ENCODE measurements around the gene BRAF. TPM values are rescaled to one million over a fixed set of nuclear protein-coding genes. Genes with fewer than 3 reads are reported as not detected.

BRAF gene
- total RNA-seq, 3 donors from 2014 or later (not counting 1 experiment from before 2014, with no cell fraction given) = 54.3 to 67.7 (median 64.1) TPM

DNA sequence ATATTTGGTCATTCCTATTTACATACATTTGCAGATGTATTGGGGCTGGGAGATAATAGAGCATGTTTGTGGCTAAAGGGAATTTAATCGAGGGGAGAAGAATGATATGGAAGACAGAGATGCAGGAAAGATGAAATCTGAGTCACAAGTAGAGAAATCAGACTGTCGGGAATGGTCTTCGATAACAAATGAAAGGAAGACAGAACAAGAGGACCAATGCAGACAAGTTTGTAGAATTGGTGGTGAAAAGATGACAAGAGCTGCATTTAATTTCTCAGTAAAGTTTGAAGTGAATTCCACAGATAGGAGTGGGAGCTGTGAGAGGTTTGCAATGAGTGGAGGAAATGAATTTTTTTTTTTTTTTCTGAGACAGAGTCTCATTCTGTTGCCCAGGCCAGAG is 60.0 kb downstream of the BRAF start:
- Mint-ChIP-seq H3K36me3 (no peaks in the 10 kb centered on the region), H3K27ac (no peak overlapping the region), H3K27me3 (ENCODE audit: low read depth in 2 of 2) (no peaks in the 10 kb centered on the region), H3K9me3 (no peaks in the 10 kb centered on the region), H3K4me3 (no peak overlapping the region), H3K4me1 (peaks cover 45% of the 10 kb centered on the region in 2 donors)
- H3K4me1 ChIP-seq (ENCODE audit: control insufficient read depth, insufficient read depth, low read length) = no peaks in the 10 kb centered on the region
- TF ChIP-seq, protein P1, sequence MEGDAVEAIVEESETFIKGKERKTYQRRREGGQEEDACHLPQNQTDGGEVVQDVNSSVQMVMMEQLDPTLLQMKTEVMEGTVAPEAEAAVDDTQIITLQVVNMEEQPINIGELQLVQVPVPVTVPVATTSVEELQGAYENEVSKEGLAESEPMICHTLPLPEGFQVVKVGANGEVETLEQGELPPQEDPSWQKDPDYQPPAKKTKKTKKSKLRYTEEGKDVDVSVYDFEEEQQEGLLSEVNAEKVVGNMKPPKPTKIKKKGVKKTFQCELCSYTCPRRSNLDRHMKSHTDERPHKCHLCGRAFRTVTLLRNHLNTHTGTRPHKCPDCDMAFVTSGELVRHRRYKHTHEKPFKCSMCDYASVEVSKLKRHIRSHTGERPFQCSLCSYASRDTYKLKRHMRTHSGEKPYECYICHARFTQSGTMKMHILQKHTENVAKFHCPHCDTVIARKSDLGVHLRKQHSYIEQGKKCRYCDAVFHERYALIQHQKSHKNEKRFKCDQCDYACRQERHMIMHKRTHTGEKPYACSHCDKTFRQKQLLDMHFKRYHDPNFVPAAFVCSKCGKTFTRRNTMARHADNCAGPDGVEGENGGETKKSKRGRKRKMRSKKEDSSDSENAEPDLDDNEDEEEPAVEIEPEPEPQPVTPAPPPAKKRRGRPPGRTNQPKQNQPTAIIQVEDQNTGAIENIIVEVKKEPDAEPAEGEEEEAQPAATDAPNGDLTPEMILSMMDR (IDR thresholded peaks at IDR 0.05) = no peak
- no peak overlapping the region for H3K4me3 ChIP-seq (ENCODE audit: low read length)
- DNase-seq (no peak), ATAC-seq (no peak)
- no peaks in the 10 kb centered on the region for H3K27me3 ChIP-seq (ENCODE audit: control insufficient read depth, insufficient read depth, low read length)
- WGBS (ENCODE audit: insufficient coverage) = 99% methylated on average over 3 of the region's 3 CpGs
- no peak overlapping the region for H3K27ac ChIP-seq (ENCODE audit: low read length)
- intact Hi-C loops (cut with micrococcal nuclease) = no loop called here
- no peaks in the 10 kb centered on the region for H3K36me3 ChIP-seq (ENCODE audit: control insufficient read depth, insufficient read depth, low read length)
- no peaks in the 10 kb centered on the region for H3K9me3 ChIP-seq (ENCODE audit: control insufficient read depth, insufficient read depth, low read length)

DNA sequence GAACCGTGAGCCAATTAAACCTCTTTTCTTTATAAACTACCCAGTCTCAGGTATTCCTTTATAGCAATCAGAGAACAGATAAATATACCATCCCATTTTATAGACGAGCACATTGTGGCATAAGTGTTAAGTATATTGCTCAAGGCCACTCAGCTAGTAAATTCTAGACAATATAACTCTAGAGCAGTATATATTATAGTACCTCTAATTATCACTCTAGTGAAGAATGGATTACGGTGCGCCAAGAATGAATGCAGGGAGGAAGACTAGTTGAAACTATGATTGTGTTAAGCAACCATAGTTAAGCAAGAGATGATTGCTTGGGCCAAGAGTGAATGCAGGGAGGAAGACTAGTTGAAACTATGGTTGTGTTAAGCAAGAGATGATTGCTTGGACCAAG is 60.9 kb downstream of the BRAF start:
- Mint-ChIP-seq H3K4me1 (peaks cover 40 to 41% of the 10 kb centered on the region in 2 donors), H3K9me3 (no peaks in the 10 kb centered on the region), H3K4me3 (no peak overlapping the region), H3K27ac (no peak overlapping the region), H3K36me3 (no peaks in the 10 kb centered on the region), H3K27me3 (ENCODE audit: low read depth in 2 of 2) (no peaks in the 10 kb centered on the region)
- Histone ChIP-seq H3K9me3 (ENCODE audit: control insufficient read depth, insufficient read depth, low read length) (no peaks in the 10 kb centered on the region), H3K4me1 (ENCODE audit: control insufficient read depth, insufficient read depth, low read length) (no peaks in the 10 kb centered on the region), H3K27ac (ENCODE audit: low read length) (no peak overlapping the region), H3K27me3 (ENCODE audit: control insufficient read depth, insufficient read depth, low read length) (no peaks in the 10 kb centered on the region), H3K36me3 (ENCODE audit: control insufficient read depth, insufficient read depth, low read length) (no peaks in the 10 kb centered on the region), H3K4me3 (ENCODE audit: low read length) (no peak overlapping the region)
- intact Hi-C loops (cut with micrococcal nuclease) = no loop called here
- TF ChIP-seq, protein P1 (IDR thresholded peaks at IDR 0.05) = no peak
- WGBS (ENCODE audit: insufficient coverage) = 94% methylated on average over 3 of the region's 4 CpGs
- ATAC-seq (no peak), DNase-seq (no peak)

DNA sequence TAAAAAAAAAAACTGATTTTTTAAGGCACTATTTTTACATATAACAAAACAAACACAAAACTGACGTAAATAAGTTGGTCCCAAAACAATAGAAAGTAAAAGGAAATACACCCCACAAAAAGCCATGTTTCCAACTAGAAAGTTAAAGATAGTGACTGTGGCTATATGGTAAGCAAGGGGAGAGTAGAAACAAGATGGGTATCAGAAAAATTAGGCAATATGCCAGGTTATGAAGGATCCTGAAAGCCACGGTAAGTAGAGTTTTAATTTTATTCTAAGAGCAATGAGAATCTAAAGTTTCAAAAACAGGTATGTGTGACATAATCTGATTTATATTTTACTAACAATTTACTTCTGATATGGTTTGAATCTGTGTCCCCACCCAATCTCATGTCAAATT is 61.5 kb downstream of the BRAF start:
- H3K9me3 Mint-ChIP-seq = no peaks in the 10 kb centered on the region
- WGBS (ENCODE audit: insufficient coverage) = 89% methylated on average over 1 of the region's 2 CpGs
- no peaks in the 10 kb centered on the region for H3K36me3 Mint-ChIP-seq
- H3K27me3 Mint-ChIP-seq (ENCODE audit: low read depth in 2 of 2) = no peaks in the 10 kb centered on the region
- Histone ChIP-seq H3K27ac (ENCODE audit: low read length) (no peak overlapping the region), H3K9me3 (ENCODE audit: control insufficient read depth, insufficient read depth, low read length) (no peaks in the 10 kb centered on the region), H3K36me3 (ENCODE audit: control insufficient read depth, insufficient read depth, low read length) (no peaks in the 10 kb centered on the region), H3K27me3 (ENCODE audit: control insufficient read depth, insufficient read depth, low read length) (no peaks in the 10 kb centered on the region), H3K4me1 (ENCODE audit: control insufficient read depth, insufficient read depth, low read length) (no peaks in the 10 kb centered on the region), H3K4me3 (ENCODE audit: low read length) (no peak overlapping the region)
- H3K4me1 Mint-ChIP-seq = peaks cover 34 to 37% of the 10 kb centered on the region in 2 donors
- ATAC-seq (no peak), DNase-seq (no peak)
- intact Hi-C loops (cut with micrococcal nuclease) = no loop called here
- H3K4me3 Mint-ChIP-seq = no peak overlapping the region
- TF ChIP-seq, protein P1 (IDR thresholded peaks at IDR 0.05) = no peak
- H3K27ac Mint-ChIP-seq = no peak overlapping the region

DNA sequence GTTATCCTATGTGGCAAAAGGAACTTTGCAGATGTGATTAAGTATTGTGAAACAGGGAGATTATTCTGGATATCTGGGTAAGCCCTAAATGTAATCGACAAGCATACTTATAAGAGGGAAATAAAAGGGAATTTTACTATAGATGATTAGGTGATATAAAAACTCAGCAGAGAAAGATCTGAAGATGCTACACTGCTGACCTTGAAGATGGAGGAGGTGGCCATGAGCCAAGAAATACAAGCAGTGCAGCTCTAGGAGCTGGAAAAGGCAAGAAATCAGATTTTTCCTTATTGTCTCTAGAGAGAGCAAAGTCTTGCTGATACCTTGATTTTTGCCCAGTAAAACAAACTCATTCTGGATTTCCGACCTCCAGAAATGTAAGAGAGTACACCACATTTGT is 67.7 kb downstream of the BRAF start:
- peaks cover 29 to 34% of the 10 kb centered on the region in 2 donors for H3K4me1 Mint-ChIP-seq
- no peak overlapping the region for H3K27ac Mint-ChIP-seq

More for the DNA sequence above, 67.7 kb downstream of the BRAF start:
- Histone ChIP-seq H3K27me3 (ENCODE audit: control insufficient read depth, insufficient read depth, low read length) (no peaks in the 10 kb centered on the region), H3K4me1 (ENCODE audit: control insufficient read depth, insufficient read depth, low read length) (no peaks in the 10 kb centered on the region), H3K27ac (ENCODE audit: low read length) (no peak overlapping the region), H3K4me3 (ENCODE audit: low read length) (no peak overlapping the region), H3K36me3 (ENCODE audit: control insufficient read depth, insufficient read depth, low read length) (no peaks in the 10 kb centered on the region), H3K9me3 (ENCODE audit: control insufficient read depth, insufficient read depth, low read length) (no peaks in the 10 kb centered on the region)
- TF ChIP-seq, protein P1 (IDR thresholded peaks at IDR 0.05) = no peak
- WGBS (ENCODE audit: insufficient coverage) = 100% methylated on average over 2 of the region's 2 CpGs
- DNase-seq = no peak
- no peak overlapping the region for H3K4me3 Mint-ChIP-seq
- intact Hi-C loops (cut with micrococcal nuclease) = no loop called here
- H3K36me3 Mint-ChIP-seq = no peaks in the 10 kb centered on the region
- no peaks in the 10 kb centered on the region for H3K9me3 Mint-ChIP-seq
- ATAC-seq = no peak
- H3K27me3 Mint-ChIP-seq (ENCODE audit: low read depth in 2 of 2) = no peaks in the 10 kb centered on the region
